ENCODE data around the gene CAMK2B. TPM values are rescaled to one million over a fixed set of nuclear protein-coding genes. Genes with fewer than 3 reads are reported as not detected.

CAMK2B gene
- total RNA-seq, 1 donor from 2014 or later: not detected

DNA sequence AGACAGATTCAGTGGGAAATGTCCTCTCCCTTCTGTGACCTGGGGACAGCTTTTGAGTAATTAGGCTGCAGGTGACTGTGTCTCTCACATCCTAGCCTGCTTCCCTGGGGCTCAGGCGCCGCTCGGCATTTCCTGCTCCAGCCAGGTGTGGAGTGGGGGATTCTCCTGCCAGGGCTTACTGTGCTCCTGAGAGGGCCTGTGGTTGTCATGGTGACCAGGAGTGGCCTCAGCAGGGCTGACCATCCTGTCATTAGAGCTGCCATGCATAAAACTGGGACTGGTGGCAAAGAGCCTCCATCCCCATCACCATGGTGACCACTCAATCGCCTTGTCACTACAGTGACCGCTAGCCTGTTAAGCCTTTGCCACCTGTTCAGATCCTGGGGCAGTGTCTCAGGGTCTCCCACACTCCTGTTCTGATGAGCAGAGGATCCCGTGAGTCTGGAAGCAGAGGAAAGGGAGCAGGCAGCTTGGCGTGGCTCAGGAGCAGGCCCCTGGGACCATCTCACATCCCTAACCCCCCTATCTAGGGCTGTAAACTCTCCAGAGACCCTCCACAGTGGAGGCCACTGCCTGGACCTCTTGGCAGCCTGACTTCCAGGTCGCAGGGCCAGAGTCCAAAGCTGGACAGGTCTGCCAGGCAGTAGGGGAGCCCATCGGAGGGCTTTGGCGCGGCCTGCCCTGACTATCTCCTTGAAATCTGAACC, 136.0 kb downstream of the CAMK2B start, which contains the start of gene GCK:
Gene GCK, minus strand, starts transcription at position 154 of the 707 bp plus-strand sequence. CDS start 486 bp downstream, outside the sequence.
- no peak for DNase-seq (ENCODE audit: low read depth)
- H3K4me3 ChIP-seq (ENCODE audit: low read depth, low read length): no peak within 1 kb of the TSS
- TF ChIP-seq, protein P1, sequence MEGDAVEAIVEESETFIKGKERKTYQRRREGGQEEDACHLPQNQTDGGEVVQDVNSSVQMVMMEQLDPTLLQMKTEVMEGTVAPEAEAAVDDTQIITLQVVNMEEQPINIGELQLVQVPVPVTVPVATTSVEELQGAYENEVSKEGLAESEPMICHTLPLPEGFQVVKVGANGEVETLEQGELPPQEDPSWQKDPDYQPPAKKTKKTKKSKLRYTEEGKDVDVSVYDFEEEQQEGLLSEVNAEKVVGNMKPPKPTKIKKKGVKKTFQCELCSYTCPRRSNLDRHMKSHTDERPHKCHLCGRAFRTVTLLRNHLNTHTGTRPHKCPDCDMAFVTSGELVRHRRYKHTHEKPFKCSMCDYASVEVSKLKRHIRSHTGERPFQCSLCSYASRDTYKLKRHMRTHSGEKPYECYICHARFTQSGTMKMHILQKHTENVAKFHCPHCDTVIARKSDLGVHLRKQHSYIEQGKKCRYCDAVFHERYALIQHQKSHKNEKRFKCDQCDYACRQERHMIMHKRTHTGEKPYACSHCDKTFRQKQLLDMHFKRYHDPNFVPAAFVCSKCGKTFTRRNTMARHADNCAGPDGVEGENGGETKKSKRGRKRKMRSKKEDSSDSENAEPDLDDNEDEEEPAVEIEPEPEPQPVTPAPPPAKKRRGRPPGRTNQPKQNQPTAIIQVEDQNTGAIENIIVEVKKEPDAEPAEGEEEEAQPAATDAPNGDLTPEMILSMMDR (conservative IDR thresholded peaks at IDR 0.05; ENCODE audit: low read depth, low read length): no peak

DNA sequence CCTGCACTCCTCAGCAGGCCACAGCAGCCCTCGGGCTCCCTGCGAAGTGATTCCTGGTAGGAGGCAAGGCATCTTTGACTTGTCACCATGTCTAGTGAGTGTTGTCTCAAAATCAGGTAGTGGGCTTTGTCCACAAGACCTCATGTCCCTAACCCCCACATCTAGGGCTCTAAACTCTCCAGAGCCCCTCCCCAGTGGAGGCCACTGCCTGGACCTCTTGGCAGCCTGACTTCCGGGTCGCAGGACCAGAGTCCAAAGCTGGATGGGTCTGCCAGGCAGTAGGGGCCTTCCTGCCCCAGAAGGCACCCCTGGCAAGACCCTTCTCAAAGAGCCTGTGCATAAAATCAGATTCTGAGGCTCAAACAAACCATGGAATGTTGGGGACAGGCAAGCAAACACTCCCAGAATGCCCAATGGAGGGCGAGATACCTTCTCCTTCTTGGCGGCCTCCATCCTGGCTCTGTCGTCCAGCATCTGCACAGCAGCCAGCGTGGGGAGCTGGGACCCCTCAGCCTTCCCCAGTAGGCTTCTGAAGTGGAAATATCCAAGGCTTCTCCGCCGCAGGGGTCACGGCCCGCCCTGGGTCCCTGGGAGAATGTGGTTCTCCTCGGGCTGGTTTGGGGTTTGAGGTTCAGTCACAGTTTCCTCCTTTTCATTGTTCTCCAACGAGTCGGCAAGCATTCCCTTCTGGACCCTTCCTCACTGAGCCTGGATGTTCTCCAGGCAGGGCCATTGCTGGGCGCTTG, 136.7 kb downstream of the CAMK2B start:
- TF ChIP-seq, protein P1 (conservative IDR thresholded peaks at IDR 0.05; ENCODE audit: low read depth, low read length): no peak
- no peak overlapping the region for H3K4me3 ChIP-seq (ENCODE audit: low read depth, low read length)
- no peak for DNase-seq (ENCODE audit: low read depth)

DNA sequence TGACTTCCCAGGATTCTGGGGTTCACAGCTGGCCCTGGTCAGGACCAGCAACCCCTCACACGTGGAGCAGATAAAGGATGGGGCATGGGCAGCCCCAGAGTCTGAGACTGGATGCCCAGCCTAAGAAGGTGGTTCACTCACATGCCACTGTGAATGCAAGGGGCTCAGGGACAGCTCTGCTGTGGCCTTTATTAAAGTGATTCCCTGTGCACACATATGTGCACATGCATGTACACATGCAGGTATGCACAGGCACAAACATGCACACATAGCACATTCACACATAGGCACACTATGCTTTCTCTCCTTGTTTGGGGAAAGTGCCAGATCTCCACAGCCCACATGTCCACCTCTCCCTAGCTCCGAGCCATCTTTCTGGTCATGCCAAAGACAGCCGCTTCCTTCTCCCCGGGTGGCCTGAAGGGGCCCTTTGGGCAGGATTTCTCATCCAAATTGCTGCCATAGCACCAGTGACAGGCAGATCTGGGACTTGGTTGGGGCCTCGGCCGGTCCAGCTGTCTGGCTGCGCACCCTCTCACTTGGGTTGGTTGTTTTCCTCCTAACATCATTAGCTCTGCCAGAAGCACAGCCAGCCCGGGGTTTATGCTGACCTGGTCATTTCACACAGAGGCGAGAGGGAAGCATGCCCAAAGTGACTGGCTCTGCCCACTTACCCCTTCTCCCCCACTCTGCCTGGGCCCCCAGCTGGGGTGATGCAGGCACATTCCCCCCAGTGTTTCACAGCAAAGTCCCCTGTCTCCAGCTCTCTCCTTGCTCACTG, 137.6 kb downstream of the CAMK2B start:
- TF ChIP-seq, protein P1 (conservative IDR thresholded peaks at IDR 0.05; ENCODE audit: low read depth, low read length): no peak
- H3K4me3 ChIP-seq (ENCODE audit: low read depth, low read length): no peak overlapping the region
- no peak for DNase-seq (ENCODE audit: low read depth)

DNA sequence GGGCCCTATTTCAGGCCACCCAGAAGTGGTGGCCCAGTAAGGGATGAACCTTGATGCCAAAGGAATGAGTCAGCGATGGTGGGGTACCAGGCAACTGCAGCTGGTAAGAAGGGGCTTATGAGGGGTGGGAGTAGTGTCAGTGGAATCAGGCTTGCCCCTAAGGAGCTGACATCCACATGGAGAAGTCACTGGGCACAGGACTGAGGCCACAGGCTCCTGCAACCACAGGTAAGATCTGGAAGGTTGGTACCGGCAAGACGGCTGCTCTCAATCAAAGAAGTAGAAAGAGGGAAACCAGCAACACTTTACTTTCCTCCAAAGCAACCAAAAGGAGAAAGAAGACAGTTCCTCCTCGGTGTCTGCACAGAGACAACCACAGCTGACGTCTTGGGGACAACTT, 138.7 kb downstream of the CAMK2B start:
- DNase-seq (ENCODE audit: low read depth): no peak
- TF ChIP-seq, protein P1 (conservative IDR thresholded peaks at IDR 0.05; ENCODE audit: low read depth, low read length): no peak
- H3K4me3 ChIP-seq (ENCODE audit: low read depth, low read length): no peak overlapping the region

DNA sequence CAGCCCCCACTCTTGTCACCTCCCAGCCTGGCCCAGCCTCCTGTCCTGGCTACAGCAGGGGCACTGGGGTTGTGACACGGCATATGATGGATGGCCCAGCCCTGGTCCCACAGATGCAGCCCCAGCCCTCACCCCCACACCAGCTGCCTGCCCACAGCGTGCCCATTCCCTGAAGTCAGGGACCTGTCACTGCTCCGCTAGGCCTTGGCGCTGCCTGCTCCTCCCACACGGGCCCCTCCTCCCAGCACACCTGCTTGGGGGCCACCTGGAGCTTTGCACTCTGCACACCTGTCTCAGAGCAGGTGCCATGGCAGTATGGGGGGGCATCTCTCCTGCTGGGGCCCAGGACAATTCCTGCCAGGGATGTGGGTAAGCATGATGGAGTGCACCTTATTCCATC, 139.7 kb downstream of the CAMK2B start:
- TF ChIP-seq, protein P1 (conservative IDR thresholded peaks at IDR 0.05; ENCODE audit: low read depth, low read length): no peak
- no peak for DNase-seq (ENCODE audit: low read depth)
- H3K4me3 ChIP-seq (ENCODE audit: low read depth, low read length): no peak overlapping the region

DNA sequence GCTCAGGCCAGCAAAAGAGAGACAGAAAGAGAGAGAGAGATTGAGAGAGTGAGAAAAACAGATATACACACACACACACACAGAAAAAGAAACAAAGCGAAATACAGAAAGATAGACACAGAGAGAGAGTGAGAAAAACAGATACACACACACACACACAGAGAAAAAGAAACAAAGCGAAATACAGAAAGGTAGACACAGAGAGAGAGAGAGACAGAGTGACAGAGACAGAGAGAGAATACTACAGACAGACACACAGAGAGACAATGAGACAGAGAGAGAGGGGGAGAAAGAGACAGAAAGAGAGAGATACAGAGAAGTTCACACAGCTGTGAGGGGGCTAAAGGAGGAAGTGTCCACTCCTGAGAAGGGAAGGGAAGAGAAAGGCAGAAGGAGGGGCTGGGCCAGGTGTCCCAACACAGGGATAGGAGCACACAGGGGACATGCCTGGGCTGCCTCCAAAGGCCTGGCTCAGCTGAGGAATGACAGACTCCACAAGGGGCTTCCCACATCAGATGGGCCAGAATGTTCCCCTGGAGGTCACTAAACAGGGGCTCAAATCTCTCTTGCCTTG, 140.4 kb downstream of the CAMK2B start:
- TF ChIP-seq, protein P1 (conservative IDR thresholded peaks at IDR 0.05; ENCODE audit: low read depth, low read length): no peak
- H3K4me3 ChIP-seq (ENCODE audit: low read depth, low read length): no peak overlapping the region
- DNase-seq (ENCODE audit: low read depth): no peak

Data from epithelial cell of proximal tubule (primary cell).